HG03039 (cell line): ENCODE measurements around the gene EVX2.

ENCODE experiments used
- ATAC-seq: cut with Tn5 transposase; IDR thresholded peaks from one replicate; pipeline ENCODE4 v1.9.1; 2021; ENCODE audit warnings: mild to moderate bottlenecking, moderate library complexity; ENCODE audit not compliant: unreplicated experiment

EVX2 gene

DNA sequence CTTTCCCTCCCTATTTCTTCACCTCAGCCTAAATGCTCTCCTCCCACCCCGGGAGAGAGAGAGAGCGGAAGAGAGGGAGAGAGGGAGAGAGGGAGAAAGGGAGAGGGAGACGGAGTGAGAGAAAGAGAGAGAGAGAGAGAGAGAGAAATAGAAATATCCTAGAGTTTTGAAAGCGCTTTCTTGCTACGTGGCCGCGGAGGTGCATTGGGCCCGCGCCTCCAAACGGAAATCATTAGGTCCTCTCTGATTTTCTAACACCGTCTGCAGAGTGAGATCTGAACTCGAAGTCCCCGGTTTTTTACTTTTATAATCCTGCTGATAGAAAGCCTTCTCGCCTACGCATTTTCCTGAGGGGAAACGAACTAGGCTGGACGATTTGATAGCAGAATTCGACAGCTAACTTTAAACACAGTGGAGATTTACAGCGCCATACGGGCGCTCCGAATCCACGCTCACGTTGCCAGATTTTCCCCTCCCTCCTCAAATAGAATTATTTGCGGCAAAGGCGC lies 903 bp upstream of the EVX2 start:
- ATAC-seq, result no peak

DNA sequence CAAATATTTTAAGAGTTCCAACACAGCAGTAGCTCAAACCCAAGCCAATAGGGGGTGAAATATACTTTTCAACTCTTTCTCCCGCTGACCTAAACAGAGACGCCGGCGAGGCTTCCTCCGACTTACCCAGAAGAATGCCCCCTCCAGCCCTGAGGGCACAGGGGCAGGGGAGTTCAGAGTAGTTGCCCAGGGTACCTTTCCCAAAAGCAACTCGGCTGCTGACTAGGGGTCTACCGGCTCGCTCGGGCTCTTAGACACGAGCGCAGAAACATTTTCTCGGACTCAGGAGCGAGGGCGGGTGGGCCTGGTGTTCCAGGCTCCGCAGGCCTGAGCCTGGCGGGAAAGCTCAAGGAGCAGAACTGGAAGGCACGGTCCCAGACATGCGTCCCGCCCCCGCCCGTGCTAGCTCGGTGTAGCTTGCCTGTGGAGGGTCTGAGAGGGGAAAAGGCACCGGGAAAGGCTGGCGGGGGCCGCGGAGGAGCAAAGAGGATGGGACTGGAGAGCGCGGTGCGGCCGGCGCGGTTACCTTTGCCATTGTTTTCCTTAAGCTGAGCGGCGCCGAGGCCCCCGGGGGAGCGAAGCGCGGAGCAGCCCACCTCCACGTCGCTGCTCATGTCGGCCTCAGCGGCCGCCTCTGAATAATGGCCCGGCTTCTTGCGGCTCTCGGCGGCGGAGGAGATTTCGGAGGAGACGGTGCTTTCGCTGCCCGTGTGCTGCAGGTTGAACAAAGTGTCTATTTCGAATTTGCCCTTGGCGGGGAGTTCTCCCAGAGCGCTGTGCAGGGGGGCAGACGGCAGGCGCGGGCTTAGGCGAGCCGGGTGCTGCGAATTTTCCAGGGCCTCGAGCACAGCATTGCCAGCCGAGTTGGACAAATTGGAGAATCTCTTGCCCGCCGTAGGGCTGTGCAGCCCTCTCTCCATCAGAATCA lies 674 bp downstream of the EVX2 start:
- no peak for ATAC-seq

DNA sequence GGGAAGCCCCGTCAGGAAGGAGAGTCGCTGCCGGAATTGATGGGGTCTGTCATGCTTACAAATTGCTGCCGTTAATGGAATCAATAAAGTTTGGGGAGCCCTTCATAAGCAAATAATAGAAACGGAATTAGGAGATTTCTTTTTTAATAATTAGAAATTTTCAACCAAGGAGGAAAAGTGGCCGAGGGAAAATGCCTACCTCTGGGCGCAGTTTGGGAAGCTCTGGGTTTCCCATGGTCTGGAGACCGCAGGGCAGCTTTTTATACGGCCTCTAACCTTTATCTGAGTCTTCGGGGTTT lies 1.3 kb downstream of the EVX2 start:
- ATAC-seq, result no peak

DNA sequence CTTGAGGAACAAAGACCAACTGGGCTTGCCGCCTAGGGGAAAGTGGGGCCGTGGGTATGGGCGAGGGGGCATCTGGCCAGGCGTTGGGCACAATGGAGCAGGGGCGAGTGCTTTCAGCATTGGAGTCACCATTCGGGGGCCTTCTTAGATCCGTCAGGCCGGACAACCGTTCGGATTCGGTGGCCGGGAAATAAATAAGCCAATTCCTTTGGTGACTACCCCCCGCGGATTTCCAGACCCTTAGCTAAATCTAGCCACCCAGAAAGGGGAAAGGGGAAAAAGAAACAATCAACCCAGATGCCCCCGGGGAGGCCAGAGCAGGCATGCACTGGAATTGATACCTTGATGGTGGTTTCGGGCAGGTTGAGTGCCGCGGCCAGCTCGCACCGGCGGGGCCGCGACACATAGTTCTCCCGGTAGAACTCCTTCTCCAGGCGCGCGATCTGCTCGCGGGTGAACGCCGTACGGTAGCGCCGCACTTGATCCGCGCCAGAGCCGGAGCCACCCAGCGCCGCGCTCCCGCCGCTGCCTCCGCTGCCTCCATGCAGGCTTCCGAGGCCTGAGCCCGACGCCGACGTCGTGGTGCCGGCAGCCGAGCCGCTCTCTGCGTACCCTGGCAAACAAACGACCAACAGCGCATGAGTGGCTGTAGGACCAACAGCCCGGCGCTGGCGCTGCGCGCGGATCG lies 1.8 kb downstream of the EVX2 start:
- ATAC-seq, result no peak

DNA sequence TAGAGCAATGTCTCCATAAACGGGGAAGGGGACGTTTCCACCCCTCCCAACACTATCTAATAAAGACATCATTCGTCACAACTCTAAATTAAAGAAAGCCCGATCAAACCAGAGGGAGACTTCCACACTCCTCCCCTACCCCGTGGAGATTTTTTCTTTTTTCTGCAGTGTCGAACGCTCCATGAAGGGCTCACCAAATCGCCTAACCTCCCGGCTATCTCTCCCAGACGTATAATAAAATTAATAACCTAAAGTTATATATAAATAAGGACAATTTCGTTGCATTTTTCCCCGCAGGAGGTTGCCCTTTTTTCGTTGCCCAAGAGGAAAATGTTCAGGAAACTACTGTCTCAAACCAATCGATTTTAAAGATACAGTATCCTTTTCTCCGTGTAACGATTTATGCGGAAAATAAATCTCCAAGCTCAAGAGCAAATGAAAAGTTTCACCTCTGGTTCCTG lies 2.4 kb downstream of the EVX2 start:
- no peak for ATAC-seq

DNA sequence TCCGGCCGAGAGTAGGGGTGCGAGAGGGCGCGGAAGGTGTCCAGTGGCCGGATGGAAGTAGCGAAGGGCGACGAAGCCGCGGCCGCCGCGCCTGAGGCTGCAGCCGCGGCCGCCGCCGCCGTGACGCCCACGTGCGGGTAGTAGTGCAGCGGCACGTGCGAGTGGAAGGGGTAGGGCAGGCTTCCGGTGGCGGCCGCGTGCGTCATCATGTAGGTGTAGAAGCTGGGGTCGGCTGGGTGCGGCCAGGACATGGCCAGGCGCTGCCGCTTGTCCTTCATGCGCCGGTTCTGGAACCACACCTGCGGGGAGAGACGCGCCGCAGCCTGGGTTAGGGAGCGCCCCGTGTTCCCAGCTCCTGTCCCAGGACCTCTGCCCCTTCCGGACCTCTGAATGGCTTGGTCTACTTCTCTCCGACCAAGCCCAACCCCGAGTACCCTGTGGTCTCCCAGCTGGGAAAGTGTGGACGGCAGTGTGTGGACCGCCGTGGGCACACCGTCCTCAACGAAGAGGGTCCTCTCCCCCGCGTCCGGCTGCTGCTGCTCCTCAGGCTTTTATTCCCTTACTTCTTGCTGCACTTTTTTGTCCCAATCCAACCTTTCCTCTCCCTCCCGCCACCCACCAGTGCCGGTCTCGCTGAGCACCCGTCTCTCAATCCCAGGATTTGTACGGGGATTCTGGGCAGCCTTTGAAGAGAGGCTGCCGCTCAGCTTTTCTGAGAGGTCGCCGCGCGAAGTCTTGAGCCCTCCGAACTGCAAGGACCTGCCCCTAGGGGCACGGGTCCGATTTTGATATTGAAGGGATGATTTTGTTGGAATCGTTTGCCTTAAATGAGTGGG lies 3.0 kb downstream of the EVX2 start:
- ATAC-seq, result no peak

DNA sequence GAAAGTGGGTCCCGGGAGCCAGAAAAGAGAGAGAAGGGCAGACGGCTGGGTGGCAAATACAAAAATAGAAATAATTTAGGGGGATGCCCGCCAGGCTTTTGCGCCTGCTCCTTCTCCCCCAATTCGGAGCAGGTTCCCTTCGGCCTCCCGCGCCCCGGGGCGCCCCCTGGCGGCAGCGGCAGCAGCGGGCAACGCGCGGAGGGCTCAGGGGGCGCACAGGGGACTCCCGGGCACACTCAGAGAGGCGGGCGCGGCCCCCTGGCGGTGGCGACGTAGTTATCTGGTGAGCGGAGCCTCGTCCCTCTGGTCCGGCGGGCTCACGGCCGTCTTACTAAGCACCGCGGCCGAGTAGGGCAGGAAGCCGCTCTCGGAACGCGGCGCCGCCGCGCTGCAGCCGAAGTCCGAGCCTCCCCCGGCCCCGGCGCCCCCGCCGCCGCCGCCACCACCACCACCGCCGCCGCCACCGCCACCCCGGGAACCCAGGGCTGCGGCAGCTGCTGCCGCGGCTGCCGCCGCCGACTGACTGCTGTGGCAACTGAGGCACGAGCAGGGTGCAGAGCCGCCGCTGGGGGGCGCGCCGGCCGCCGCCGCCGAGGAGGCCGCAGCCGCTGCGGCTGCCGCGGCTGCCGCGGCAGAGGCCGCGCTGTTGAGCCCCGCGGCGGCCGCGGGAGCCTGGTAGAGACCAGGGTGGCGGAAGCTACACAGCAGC lies 3.8 kb downstream of the EVX2 start:
- ATAC-seq, result no peak

DNA sequence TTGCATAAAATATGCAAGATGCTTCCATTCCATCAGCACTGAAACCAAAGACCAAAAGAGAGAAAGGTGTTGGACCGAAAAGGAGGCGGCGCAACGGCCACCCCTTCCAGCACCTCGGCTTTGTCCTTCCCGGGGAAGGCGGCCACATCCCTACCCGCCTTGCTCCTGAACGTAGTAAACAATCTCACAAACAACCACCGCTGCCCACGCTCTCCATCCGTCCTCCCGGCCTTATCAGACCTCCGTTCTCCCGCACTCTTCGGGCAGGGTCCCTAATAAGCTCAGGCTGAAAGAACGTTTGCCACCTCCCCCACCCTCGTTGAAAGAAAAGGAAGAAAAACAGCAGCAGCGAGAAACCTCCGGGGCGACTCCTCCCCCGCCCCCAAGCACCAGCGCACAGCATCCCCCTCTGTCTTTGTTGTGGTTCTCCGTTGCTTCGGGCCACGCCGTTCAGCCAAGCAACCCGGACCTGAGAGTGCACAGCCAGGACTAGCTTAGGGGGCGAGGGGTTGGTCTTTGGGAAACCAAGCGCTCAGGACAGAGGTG lies 4.4 kb downstream of the EVX2 start:
- ATAC-seq, result no peak

DNA sequence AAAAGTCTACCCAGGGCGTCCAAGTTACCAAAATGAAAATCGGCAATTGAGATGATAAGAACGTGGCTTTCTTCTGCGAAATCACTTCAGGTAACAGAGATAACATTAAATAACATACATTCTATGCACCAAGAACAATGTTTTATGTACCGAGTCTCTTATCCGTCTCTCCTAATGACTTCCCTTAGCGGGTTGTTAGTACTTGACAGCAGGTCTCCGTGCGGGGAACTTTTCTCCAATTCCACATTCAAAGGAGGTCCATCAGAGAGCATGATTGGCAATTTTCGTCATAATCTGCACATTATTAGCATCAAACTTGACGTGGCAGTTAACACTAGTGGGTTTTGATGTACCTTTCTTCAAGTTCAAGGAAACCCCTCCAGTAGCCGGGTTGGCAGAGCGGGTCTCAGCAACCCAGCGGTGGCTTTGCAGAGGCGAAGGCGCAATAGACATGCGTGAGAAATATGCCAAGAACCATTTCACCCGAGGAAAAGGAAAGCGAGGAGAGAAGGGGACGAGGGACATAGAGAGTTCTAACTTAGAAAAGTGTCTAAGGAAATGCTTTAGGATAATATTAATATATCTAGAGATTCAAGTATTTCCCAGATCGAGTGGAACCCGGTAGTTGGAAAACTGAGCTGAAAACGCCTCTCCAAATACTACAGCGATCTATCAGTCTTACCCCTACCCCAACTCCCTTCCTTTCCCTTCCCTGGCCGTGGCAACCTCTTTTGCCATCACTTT lies 5.0 kb downstream of the EVX2 start:
- ATAC-seq, result no peak

DNA sequence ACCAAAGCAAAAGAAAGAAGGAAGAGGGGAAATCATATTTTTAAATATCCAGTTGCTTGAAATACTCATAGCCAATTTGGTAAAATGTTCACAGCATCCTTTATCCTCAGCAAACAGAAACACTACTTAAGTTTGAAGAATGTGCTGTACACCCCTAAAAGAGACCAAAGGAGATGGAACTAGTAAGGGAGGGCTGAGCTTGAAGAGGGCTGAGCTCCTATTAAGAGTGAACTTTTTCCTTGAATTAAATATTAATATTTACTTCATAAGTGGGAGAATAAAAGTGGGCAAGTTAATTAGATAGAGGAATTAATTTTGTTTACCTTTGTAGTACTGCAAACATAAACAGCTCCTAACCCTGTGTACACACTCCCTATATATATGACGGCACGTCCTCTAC lies 7.0 kb downstream of the EVX2 start:
- ATAC-seq, result no peak

DNA sequence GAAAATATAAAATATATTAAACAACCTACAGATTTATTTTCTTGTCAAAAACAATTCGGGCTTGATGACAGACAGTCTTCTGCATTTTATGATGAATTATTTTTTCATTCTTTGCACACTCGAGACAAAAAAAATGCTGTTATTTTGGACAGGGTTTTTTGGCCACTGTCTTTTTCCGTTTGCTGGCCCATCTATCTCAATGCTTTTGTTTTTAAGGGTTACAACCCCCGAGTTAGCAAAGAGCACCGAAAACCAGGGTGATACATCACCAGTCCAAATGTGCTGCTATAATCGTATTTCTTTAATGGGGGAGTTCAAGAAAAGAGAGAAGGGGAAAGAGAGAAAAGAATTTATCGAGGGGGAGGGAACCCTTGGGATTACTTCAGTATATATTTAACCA lies 7.7 kb downstream of the EVX2 start:
- no peak for ATAC-seq

DNA sequence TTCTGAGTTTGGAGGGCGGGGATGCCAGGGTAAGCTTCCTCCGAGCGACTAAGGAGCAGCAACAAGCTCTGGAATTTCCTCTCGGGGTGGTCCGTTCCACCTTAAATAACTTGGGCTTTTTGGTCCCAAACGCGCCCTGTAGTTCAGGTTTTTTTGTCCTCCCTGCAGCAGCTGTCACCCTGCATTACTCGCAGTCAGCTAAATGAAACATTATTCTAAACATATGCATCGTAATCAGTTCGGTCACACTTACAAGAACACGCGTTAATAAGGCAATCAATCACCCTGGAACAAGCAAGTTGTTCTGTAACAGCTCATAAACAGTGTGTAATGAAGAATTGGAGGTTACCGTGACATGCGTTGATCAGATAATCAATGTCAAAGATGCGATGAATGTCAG lies 8.3 kb downstream of the EVX2 start:
- ATAC-seq, result no peak

DNA sequence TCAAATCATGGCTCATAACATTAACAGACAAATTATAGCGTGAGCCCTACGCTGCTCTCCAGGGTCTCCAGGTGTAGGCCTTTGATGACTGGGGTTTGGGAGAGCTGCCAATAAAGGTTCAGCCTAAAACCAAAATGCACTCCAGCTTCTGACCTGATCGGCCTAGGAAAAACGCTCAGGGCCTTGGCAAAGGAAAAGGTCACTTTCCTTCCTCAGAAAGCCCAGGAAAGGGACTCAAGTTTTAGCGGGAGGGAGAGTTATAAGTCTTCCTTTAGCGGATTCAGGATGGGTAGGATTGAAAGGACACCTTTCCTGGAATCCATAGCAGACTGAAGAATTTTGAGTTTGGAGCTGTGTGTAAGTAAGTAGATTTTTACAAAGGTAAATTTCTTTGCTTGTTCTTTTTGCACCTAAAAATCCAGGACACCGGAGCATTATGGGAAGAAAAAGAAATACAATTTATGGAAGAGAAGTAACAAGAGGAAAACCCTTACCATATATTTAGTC lies 8.8 kb downstream of the EVX2 start:
- no peak for ATAC-seq

DNA sequence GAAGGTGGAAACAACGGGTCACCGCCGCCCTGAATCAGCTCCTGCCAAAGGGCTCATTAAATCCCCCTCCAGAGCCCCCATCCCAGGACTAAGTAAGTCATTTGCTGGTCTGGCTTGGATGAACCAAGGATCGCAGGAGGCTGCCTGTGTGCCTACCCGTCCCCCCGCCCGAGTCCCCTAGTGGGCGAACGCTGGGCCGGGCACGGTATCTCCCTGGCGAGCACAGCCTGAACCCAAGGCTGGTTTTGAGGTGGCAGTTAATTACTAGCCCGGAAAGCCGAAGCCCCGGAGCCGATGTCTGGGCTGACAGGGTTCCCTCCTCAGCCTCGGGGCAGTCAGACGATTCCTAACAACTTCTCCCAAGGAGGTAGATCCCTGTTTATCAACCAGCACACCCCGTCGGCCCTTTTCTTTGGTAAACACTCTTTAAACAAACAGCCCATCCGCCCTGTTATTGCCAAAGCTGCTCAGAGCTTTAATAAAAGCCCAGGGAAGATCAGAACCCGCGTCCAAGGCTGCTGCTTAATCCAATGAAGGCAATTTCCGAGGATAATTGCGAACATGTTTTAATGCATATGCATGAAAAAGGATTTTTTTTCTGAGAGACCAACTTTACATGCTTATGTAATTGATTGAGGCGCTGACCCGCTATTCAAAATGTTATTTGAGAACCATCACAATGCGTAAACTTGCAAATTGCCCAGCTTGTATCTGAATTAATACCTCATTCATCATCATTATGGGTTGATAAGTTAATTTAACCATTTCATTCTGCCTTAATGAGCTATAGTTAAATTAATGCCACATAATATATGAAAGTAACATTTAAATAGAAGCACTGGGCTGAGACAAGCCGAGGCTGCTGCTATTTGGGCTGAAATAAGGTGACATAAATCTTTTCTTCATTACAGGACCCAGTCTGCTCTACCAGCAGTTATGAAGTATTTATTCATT lies 10.5 kb downstream of the EVX2 start:
- ATAC-seq, result no peak

DNA sequence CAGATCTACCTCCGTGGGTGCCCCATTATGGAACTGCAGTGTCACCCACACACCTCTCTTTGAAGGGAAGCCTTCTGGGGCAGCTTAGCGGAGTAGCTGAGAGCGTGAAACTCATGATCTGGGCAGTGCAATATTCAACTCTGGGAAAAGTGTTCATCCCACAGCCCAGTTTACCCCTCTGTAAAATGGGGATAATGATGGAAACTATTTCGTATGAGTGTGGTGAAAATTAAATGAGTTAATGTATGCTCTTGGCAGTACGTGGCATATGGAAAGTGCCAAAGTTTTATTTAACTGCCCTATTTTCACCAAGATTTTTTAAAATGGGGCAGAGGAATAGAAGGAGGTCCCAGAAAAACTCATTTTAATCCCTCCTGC lies 11.5 kb downstream of the EVX2 start:
- ATAC-seq, result no peak

DNA sequence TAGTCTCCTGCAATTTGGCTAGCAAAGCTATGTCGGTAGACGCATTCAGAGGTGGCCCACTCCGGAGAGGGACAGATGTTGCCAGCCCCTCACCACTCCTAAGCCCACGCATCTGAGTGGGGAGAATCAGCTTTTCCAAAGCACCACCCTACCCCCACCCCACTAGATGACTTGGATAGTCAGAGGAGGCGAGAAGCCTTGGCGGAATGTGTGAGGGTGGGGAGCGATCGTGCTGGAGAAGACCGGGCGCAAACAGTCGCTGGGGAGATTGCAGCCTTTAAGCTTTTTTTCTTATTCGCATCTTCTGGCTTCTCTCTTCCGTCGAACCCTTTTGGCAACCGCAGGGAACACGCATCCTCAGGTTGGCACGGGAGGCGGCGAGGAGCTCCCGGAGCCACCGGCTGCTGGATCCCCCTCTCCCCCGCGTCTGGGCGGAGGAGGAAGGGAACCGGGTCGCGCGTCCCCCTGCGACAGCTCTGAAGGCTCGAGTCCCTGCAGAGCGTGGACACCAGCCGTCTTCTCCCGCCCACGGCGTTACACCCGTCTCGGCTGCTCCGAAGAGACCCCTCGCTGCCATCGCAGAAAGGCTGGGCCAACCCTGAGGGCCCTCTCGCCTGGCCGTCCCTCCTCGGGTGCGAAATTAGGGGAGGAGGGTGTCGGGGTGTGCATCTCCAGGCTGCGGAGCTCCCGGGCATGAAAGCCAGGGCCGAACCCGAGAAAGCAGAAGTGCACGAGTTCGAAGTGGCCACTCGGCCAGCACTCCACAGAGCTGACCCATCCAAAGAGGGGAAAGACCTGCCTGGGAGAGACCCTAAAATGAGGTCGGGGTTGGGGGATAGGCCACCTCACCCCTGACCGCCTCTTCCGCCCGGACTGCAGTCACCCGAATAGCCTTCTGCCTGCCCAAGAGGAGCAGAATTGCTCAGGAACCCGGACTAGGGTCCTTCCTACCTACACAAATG lies 12.2 kb downstream of the EVX2 start:
- no peak for ATAC-seq

DNA sequence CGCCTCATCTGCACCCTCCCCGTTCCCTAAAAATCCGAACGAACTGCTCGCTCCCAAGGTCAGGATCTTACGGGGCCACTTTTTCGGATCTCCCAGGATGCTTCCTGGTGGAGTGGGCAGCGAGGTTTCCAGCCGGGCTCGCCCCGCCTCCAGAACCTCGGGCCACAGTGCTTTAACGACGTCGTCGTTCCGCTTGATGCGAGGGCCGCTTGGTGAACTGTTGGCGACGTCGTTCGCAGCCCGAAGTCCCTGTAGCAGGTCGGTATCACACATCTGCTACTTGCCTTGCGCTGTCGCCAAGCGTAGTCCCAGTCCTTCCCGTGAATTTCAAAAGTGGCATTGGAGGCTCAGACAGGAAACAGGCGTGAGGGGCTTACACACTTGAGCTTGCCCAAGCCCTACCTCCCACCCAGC lies 15.3 kb downstream of the EVX2 start:
- no peak for ATAC-seq
